Gastroesophageal sphincter (tissue), 4 donors: ENCODE results near the gene TRIM61. TPM values are rescaled to one million over a fixed set of nuclear protein-coding genes. Genes with fewer than 3 reads are reported as not detected.
"Not testable (repeated sequence)": the region's sequence is repeated elsewhere in the genome, so short reads cannot be mapped to it uniquely, and the experiment has no call there.

Experiments
- ATAC-seq: fragments of 150-250 bp; one replicate; pipeline ENCODE4 v1.9.1; 2016; ENCODE audit warnings: mild to moderate bottlenecking, moderate library complexity
- H3K27ac ChIP-seq, 4 donors: fragments of 200-600 bp; sonication (generic) in 3 of 4; 1 replicate in 3 of 4; 2 replicates in 1 of 4; pipeline ENCODE4 v1.5.1; 2016 to 2019
- H3K27me3 ChIP-seq: fragments of 200-600 bp; sonication (generic); one replicate; pipeline ENCODE4 v1.5.1; 2019
- H3K36me3 ChIP-seq, 2 donors: fragments of 200-600 bp; sonication (generic); one replicate each; pipeline ENCODE4 v1.5.1; 2019; ENCODE audit warnings: control low read depth in 1 of 2
- H3K4me1 ChIP-seq, 3 donors: fragments of 200-600 bp; sonication (generic); 1 replicate in 2 of 3; 2 replicates in 1 of 3; pipeline ENCODE4 v1.5.1; 2016 to 2019; ENCODE audit warnings: control low read depth in 2 of 3
- H3K4me3 ChIP-seq, 2 donors: fragments of 200-600 bp; sonication (generic); one replicate each; pipeline ENCODE4 v1.5.1; 2019; ENCODE audit warnings: mild to moderate bottlenecking in 1 of 2, moderate library complexity in 1 of 2
- H3K9me3 ChIP-seq, 3 donors: fragments of 200-600 bp; sonication (generic); one replicate each; pipeline ENCODE4 v1.5.1; 2017 to 2019; ENCODE audit warnings: control low read depth in 2 of 3
- CTCF ChIP-seq, 4 experiments: fragments of 200-600 bp in 2 of 4; fragments of 450-650 bp in 2 of 4; sonication (generic) in 1 of 4; IDR thresholded peaks; one replicate each; pipeline ENCODE4 v1.5.1; 2017 to 2019; ENCODE audit warnings: antibody characterized with exemption in 4 of 4, mild to moderate bottlenecking in 2 of 4, moderate library complexity in 2 of 4
- EP300 ChIP-seq: sonication (generic); formaldehyde crosslinking; IDR thresholded peaks from one replicate; pipeline ENCODE4 v1.6.1; 2017; ENCODE audit warnings: antibody characterized with exemption, mild to moderate bottlenecking
- POLR2A ChIP-seq, 2 donors: fragments of 450-650 bp; IDR thresholded peaks; one replicate each; pipeline ENCODE4 v1.6.1; 2017; ENCODE audit warnings: antibody characterized with exemption in 2 of 2, mild to moderate bottlenecking in 2 of 2, moderate library complexity in 1 of 2
- POLR2AphosphoS5 ChIP-seq: sonication (generic); formaldehyde crosslinking; IDR thresholded peaks from one replicate; pipeline ENCODE4 v1.6.1; 2017; ENCODE audit warnings: antibody characterized with exemption
- WGBS, 2 donors: methylation state at CpG; one replicate each; pipeline ENCODE4 v1.1.5; 2018; ENCODE audit warnings: low coverage in 1 of 2; 5-methylcytosine and 5-hydroxymethylcytosine counted together
- total RNA-seq, 4 donors: library from RNA; depleted of rRNA; stranded (reverse); fragments of >200 nt; gene quantifications; one replicate each; pipeline ENCODE4 v1.1.0, GENCODE V29; 2016

The TRIM61 gene
- total RNA-seq, 4 donors from 2014 or later = 0.19 to 0.99 (median 0.94) TPM; not detected in 1

GRCh38 chr4:164933244-164933643 is 44.2 kb downstream of the TRIM61 start:
- Histone ChIP-seq H3K4me1 (no peaks in the 10 kb centered on the region), H3K27ac (no peak overlapping the region), H3K4me3 (no peak overlapping the region), H3K27me3 (no peaks in the 10 kb centered on the region), H3K36me3 (no peaks in the 10 kb centered on the region), H3K9me3 (no peaks in the 10 kb centered on the region)
- TF ChIP-seq POLR2AphosphoS5 (no peak), EP300 (no peak), CTCF (IDR thresholded peaks at IDR 0.05) (no peak), POLR2A (IDR thresholded peaks at IDR 0.05) (no peak)
- no peak for ATAC-seq
- WGBS, 2 donors = 90% methylated on average over 4 of the region's 11 CpGs; no CpG with 5 or more reads in 1 of the 2 donors

- ATAC-seq = no peak
- H3K9me3 ChIP-seq = no peaks in the 10 kb centered on the region
- H3K4me1 ChIP-seq = no peaks in the 10 kb centered on the region
- no peak overlapping the region for H3K27ac ChIP-seq
- H3K4me3 ChIP-seq = no peak overlapping the region
- WGBS, 2 donors = 60 to 66% methylated on average over 2 to 5 of the region's 5 CpGs
- no peaks in the 10 kb centered on the region for H3K36me3 ChIP-seq
- H3K27me3 ChIP-seq = no peaks in the 10 kb centered on the region
- no peak for TF ChIP-seq EP300
- TF ChIP-seq POLR2A (IDR thresholded peaks at IDR 0.05) = no peak
These were observed 45.7 kb downstream of the TRIM61 start for GRCh38 chr4:164931551-164932324.

- WGBS, 2 donors = 100% methylated on average over 3 of the region's 5 CpGs; no CpG with 5 or more reads in 1 of the 2 donors
- TF ChIP-seq POLR2A (IDR thresholded peaks at IDR 0.05) = no peak
- no peak for TF ChIP-seq EP300
- TF ChIP-seq POLR2AphosphoS5 = no peak
- no peak for TF ChIP-seq CTCF (IDR thresholded peaks at IDR 0.05)
These were observed 46.8 kb downstream of the TRIM61 start for GRCh38 chr4:164930647-164931046.

GRCh38 chr4:164927101-164927500 is 50.4 kb downstream of the TRIM61 start:
- ATAC-seq, H3K4me3 ChIP-seq, H3K4me1 ChIP-seq, H3K27me3 ChIP-seq, H3K36me3 ChIP-seq, H3K27ac ChIP-seq, H3K9me3 ChIP-seq: not testable (repeated sequence)
- 24 to 26% methylated on average over 2 of the region's 2 CpGs for WGBS, 2 donors

More at GRCh38 chr4:164930647-164931046, 46.8 kb downstream of the TRIM61 start:
- ATAC-seq = no peak
- H3K4me1 ChIP-seq = no peaks in the 10 kb centered on the region
- H3K36me3 ChIP-seq = no peaks in the 10 kb centered on the region
- H3K9me3 ChIP-seq = no peaks in the 10 kb centered on the region
- H3K27me3 ChIP-seq = no peaks in the 10 kb centered on the region
- no peak overlapping the region for H3K27ac ChIP-seq
- H3K4me3 ChIP-seq = no peak overlapping the region

GRCh38 chr4:164926301-164926700 is 51.2 kb downstream of the TRIM61 start:
- H3K4me1 ChIP-seq = no peaks in the 10 kb centered on the region
- no peaks in the 10 kb centered on the region for H3K36me3 ChIP-seq
- H3K4me3 ChIP-seq = no peak overlapping the region
- WGBS, 2 donors = 15 to 63% methylated on average over 2 of the region's 2 CpGs
- no peak for ATAC-seq
- H3K27me3 ChIP-seq = no peaks in the 10 kb centered on the region
- no peaks in the 10 kb centered on the region for H3K9me3 ChIP-seq
- TF ChIP-seq EP300 (no peak), POLR2AphosphoS5 (no peak), CTCF (IDR thresholded peaks at IDR 0.05) (no peak), POLR2A (IDR thresholded peaks at IDR 0.05) (no peak)
- H3K27ac ChIP-seq = no peak overlapping the region

- ATAC-seq = no peak
- Histone ChIP-seq H3K4me3 (no peak overlapping the region), H3K27ac (no peak overlapping the region), H3K4me1 (no peaks in the 10 kb centered on the region), H3K36me3 (no peaks in the 10 kb centered on the region), H3K27me3 (no peaks in the 10 kb centered on the region), H3K9me3 (no peaks in the 10 kb centered on the region)
- 81 to 100% methylated on average over 2 to 3 of the region's 3 CpGs for WGBS, 2 donors
- TF ChIP-seq POLR2A (IDR thresholded peaks at IDR 0.05) (no peak), POLR2AphosphoS5 (no peak), CTCF (IDR thresholded peaks at IDR 0.05) (no peak), EP300 (no peak)
These were observed 52.7 kb downstream of the TRIM61 start for GRCh38 chr4:164924670-164925238.
